Vagina (tissue), 2 donors: ENCODE data around the gene LPP. TPM values are rescaled to one million over a fixed set of nuclear protein-coding genes. Genes with fewer than 3 reads are reported as not detected.

Experiments used
- DNase-seq, 2 donors: peaks; one replicate each; pipeline ENCODE4 v3.0.0-alpha.2; 2017; ENCODE audit errors: extremely low spot score in 2 of 2
- H3K27ac ChIP-seq: fragments of 200-600 bp; sonication (generic); one replicate; pipeline ENCODE4 v1.5.1; 2019
- H3K27me3 ChIP-seq: fragments of 200-600 bp; sonication (generic); one replicate; pipeline ENCODE4 v1.5.1; 2019
- H3K36me3 ChIP-seq, 2 donors: fragments of 200-600 bp; sonication (generic); one replicate each; pipeline ENCODE4 v1.5.1; 2017 to 2019
- H3K4me1 ChIP-seq: fragments of 200-600 bp; sonication (generic); one replicate; pipeline ENCODE4 v1.5.1; 2019
- H3K4me3 ChIP-seq, 2 donors: fragments of 200-600 bp; sonication (generic); 1 replicate in 1 of 2; 2 replicates in 1 of 2; pipeline ENCODE4 v1.5.1; 2016 to 2019
- H3K9me3 ChIP-seq: fragments of 200-600 bp; sonication (generic); one replicate; pipeline ENCODE4 v1.5.1; 2019
- POLR2A ChIP-seq, 2 donors: fragments of 450-650 bp; IDR thresholded peaks; one replicate each; pipeline ENCODE4 v1.6.1; 2017; ENCODE audit warnings: antibody characterized with exemption in 2 of 2, mild to moderate bottlenecking in 2 of 2, moderate library complexity in 2 of 2
- POLR2AphosphoS5 ChIP-seq, 2 donors: sonication (generic); formaldehyde crosslinking; IDR thresholded peaks; one replicate each; pipeline ENCODE4 v1.9.0; 2017; ENCODE audit warnings: antibody characterized with exemption in 2 of 2, mild to moderate bottlenecking in 2 of 2, low read depth in 1 of 2; ENCODE audit not compliant: insufficient read depth in 1 of 2
- intact Hi-C: fragments of 100-400 bp; cut with DNase I; formaldehyde crosslinking; loops from one replicate; pipeline ENCODE4 v1.15.1; 2023
- total RNA-seq: library from RNA; depleted of rRNA; stranded (reverse); fragments of >200 nt; gene quantifications from one replicate; pipeline ENCODE4 v1.2.3, GENCODE V29; 2016
- TF ChIP-seq, protein P1 (sequence below), 3 experiments: fragments of 450-650 bp in 2 of 3; fragments of 200-600 bp in 1 of 3; sonication (generic) in 1 of 3; IDR thresholded peaks; one replicate each; pipeline ENCODE4 v1.5.1; 2017 to 2019; ENCODE audit warnings: antibody characterized with exemption in 3 of 3, mild to moderate bottlenecking in 2 of 3, moderate library complexity in 2 of 3

LPP gene
- total RNA-seq, 1 donor from 2014 or later, result 248 TPM

GRCh38 chr3:188135271-188135670 is 18.7 kb upstream of the LPP start:
- Histone ChIP-seq H3K27ac (no peak overlapping the region), H3K36me3 (no peaks in the 10 kb centered on the region), H3K27me3 (no peaks in the 10 kb centered on the region), H3K9me3 (no peaks in the 10 kb centered on the region), H3K4me1 (no peaks in the 10 kb centered on the region), H3K4me3 (no peak overlapping the region)
- no peak for TF ChIP-seq POLR2A (IDR thresholded peaks at IDR 0.05)
- no peak for TF ChIP-seq POLR2AphosphoS5 (IDR thresholded peaks at IDR 0.05; ENCODE audit: insufficient read depth in 1 of 2, low read depth in 1 of 2)
- TF ChIP-seq, protein P1, sequence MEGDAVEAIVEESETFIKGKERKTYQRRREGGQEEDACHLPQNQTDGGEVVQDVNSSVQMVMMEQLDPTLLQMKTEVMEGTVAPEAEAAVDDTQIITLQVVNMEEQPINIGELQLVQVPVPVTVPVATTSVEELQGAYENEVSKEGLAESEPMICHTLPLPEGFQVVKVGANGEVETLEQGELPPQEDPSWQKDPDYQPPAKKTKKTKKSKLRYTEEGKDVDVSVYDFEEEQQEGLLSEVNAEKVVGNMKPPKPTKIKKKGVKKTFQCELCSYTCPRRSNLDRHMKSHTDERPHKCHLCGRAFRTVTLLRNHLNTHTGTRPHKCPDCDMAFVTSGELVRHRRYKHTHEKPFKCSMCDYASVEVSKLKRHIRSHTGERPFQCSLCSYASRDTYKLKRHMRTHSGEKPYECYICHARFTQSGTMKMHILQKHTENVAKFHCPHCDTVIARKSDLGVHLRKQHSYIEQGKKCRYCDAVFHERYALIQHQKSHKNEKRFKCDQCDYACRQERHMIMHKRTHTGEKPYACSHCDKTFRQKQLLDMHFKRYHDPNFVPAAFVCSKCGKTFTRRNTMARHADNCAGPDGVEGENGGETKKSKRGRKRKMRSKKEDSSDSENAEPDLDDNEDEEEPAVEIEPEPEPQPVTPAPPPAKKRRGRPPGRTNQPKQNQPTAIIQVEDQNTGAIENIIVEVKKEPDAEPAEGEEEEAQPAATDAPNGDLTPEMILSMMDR (IDR thresholded peaks at IDR 0.05), result no peak
- intact Hi-C loops, result no loop called here
- no peak for DNase-seq

DNA sequence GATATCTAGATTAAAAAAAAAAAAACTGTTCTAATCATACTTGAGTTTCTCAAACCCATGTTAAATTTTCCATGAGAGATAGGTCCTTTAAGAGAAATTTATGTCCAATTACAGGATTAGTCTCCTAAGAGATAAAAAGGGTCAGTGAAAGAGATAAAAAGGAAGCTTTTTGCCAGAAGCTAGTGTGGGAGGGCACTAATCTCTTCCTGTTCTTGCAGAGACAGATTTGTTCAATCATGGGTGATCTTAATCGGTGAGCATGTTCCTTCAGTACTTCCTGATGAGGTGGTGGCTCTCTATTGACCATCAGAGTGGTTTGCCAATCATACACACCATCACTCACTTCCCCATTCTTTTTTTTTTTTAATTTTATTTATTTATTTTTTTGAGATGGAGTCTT is 16.9 kb upstream of the LPP start:
- intact Hi-C loops, result no loop called here
- no peaks in the 10 kb centered on the region for H3K36me3 ChIP-seq
- no peaks in the 10 kb centered on the region for H3K4me1 ChIP-seq
- no peak for DNase-seq
- no peak overlapping the region for H3K4me3 ChIP-seq
- no peaks in the 10 kb centered on the region for H3K27me3 ChIP-seq
- H3K9me3 ChIP-seq, result no peaks in the 10 kb centered on the region
- TF ChIP-seq, protein P1 (IDR thresholded peaks at IDR 0.05), result no peak
- TF ChIP-seq POLR2AphosphoS5 (IDR thresholded peaks at IDR 0.05; ENCODE audit: insufficient read depth in 1 of 2, low read depth in 1 of 2) (no peak), POLR2A (IDR thresholded peaks at IDR 0.05) (no peak)
- H3K27ac ChIP-seq, result no peak overlapping the region

DNA sequence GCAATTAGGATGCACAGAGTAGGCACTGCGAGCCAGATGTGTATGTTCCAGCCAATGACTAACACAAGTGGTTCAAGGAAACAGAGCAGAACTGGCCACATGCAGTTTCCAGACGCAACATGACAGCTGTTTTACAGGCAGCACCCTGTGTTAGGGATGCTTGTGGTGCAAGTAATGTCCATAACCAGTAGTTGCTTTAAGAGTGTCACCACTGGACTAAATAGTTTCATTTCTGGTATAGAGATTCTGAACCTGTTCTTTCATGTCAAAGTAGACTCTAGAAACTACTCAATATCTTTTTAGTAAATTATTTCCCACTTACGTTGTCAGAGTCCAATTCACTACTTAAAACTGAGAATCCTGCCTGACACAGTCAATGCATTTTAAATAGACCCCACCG is 14.5 kb upstream of the LPP start:
- Histone ChIP-seq H3K9me3 (no peaks in the 10 kb centered on the region), H3K4me3 (no peak overlapping the region), H3K36me3 (no peaks in the 10 kb centered on the region), H3K27me3 (no peaks in the 10 kb centered on the region), H3K4me1 (no peaks in the 10 kb centered on the region), H3K27ac (no peak overlapping the region)
- DNase-seq, result no peak
- intact Hi-C loops, result no loop called here
- TF ChIP-seq, protein P1 (IDR thresholded peaks at IDR 0.05), result no peak

DNA sequence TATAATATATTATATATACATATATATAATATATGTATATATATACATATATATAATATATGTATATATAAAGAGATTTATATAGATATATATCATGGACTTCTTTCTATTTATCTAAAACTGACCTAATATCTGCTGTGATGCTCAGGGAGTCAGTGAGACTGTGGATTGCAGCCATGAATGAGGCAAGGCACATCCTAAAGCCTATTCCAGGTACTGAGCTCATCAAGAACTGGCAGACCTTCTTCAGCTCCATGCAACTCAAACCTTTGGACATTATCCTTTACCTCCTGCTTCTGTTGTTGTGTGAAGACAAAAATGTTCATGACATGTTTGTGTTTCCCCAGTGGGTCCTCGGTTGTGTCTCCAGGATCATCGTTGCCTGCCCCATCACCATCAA is 7.7 kb upstream of the LPP start:
- no peaks in the 10 kb centered on the region for H3K27me3 ChIP-seq
- no peak for DNase-seq
- H3K4me1 ChIP-seq, result no peaks in the 10 kb centered on the region
- H3K4me3 ChIP-seq, result no peak overlapping the region
- no peaks in the 10 kb centered on the region for H3K9me3 ChIP-seq
- H3K27ac ChIP-seq, result no peak overlapping the region
- H3K36me3 ChIP-seq, result no peaks in the 10 kb centered on the region
- TF ChIP-seq, protein P1 (IDR thresholded peaks at IDR 0.05), result no peak
- TF ChIP-seq POLR2AphosphoS5 (IDR thresholded peaks at IDR 0.05; ENCODE audit: insufficient read depth in 1 of 2, low read depth in 1 of 2) (no peak), POLR2A (IDR thresholded peaks at IDR 0.05) (no peak)
- intact Hi-C loops, result no loop called here

DNA sequence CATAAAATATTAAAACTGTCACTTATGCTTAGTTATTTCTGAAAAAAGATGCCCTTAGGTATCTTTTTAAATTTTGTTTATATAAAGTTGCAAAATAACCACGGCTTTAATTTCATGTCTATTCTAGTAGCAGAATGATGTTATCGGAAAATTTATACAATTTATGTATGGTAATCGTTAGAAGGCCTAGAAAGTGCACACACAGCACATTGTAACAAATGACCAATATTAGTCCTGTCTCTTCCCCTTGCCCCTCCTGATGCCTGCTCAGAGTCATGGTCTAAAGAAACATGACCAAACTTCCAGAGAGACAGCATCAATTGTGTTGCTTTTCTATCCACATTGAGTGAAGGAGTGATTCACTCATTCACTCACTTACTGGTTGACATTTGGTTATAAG is 6.2 kb upstream of the LPP start:
- intact Hi-C loops, result no loop called here

GRCh38 chr3:188148318-188148717 is 5.6 kb upstream of the LPP start:
- intact Hi-C loops, result no loop called here
- no peak for TF ChIP-seq POLR2A (IDR thresholded peaks at IDR 0.05)
- no peak for TF ChIP-seq POLR2AphosphoS5 (IDR thresholded peaks at IDR 0.05; ENCODE audit: insufficient read depth in 1 of 2, low read depth in 1 of 2)
- TF ChIP-seq, protein P1 (IDR thresholded peaks at IDR 0.05), result no peak

More for the DNA sequence above, 6.2 kb upstream of the LPP start:
- no peak for TF ChIP-seq POLR2A (IDR thresholded peaks at IDR 0.05)
- TF ChIP-seq POLR2AphosphoS5 (IDR thresholded peaks at IDR 0.05; ENCODE audit: insufficient read depth in 1 of 2, low read depth in 1 of 2), result no peak
- H3K4me3 ChIP-seq, result no peak overlapping the region
- H3K27ac ChIP-seq, result no peak overlapping the region
- no peaks in the 10 kb centered on the region for H3K9me3 ChIP-seq
- H3K4me1 ChIP-seq, result peaks cover 5% of the 10 kb centered on the region
- no peaks in the 10 kb centered on the region for H3K36me3 ChIP-seq
- no peaks in the 10 kb centered on the region for H3K27me3 ChIP-seq
- DNase-seq, result no peak

More at GRCh38 chr3:188148318-188148717, 5.6 kb upstream of the LPP start:
- Histone ChIP-seq H3K27ac (no peak overlapping the region), H3K36me3 (no peaks in the 10 kb centered on the region), H3K9me3 (no peaks in the 10 kb centered on the region), H3K4me3 (no peak overlapping the region), H3K4me1 (peaks cover 10% of the 10 kb centered on the region), H3K27me3 (no peaks in the 10 kb centered on the region)
- DNase-seq, result no peak
